Naive thymus-derived CD4-positive, alpha-beta T cell (primary cell): ENCODE data around the gene SNAPC4. TPM values are rescaled to one million over a fixed set of nuclear protein-coding genes. Genes with fewer than 3 reads are reported as not detected.

ENCODE experiments used
- ATAC-seq: fragments of 150-1000 bp; cut with Tn5 transposase; 2 replicates; pipeline ENCODE4 v1.10.0; 2021; ENCODE audit warnings: mild to moderate bottlenecking, moderate library complexity
- CTCF ChIA-PET: fragments of 350-600 bp; sonication (Branson Sonifier 250); formaldehyde crosslinking; loops from one replicate; lab custom pipeline; 2021; ENCODE audit warnings: antibody characterized with exemption; lab: Charles Lee
- POLR2A ChIA-PET: fragments of 350-600 bp; sonication (Branson Sonifier 250); formaldehyde crosslinking; loops from one replicate; lab custom pipeline; 2021; ENCODE audit warnings: antibody characterized with exemption, inconsistent platforms; lab: Charles Lee
- DNase-seq, 9 donors: peaks; one replicate each; pipeline versions ENCODE4 v3.0.0 to v3.0.0-alpha.2; 2020 to 2022; ENCODE audit warnings: mixed read lengths in 1 of 9
- H3K27ac ChIP-seq: one replicate; pipeline ENCODE4 v1.7.0; 2013; ENCODE audit warnings: mild to moderate bottlenecking, low read depth, low read length, moderate library complexity
- H3K27me3 ChIP-seq, 2 donors: one replicate each; pipeline ENCODE4 v1.7.0; 2013; ENCODE audit warnings: low read length in 2 of 2, mild to moderate bottlenecking in 2 of 2, moderate library complexity in 2 of 2; ENCODE audit not compliant: control insufficient read depth in 2 of 2, insufficient read depth in 2 of 2
- H3K36me3 ChIP-seq, 3 experiments: 1 replicate in 2 of 3; 2 replicates in 1 of 3; pipeline ENCODE4 v1.7.0; 2013; ENCODE audit warnings: low read length in 3 of 3, mild to moderate bottlenecking in 3 of 3, moderate library complexity in 1 of 3; ENCODE audit not compliant: insufficient read depth in 3 of 3, control insufficient read depth in 2 of 3
- H3K4me1 ChIP-seq, 2 donors: one replicate each; pipeline ENCODE4 v1.7.0; 2013; ENCODE audit warnings: low read length in 2 of 2, mild to moderate bottlenecking in 2 of 2, moderate library complexity in 1 of 2; ENCODE audit not compliant: control insufficient read depth in 2 of 2, insufficient read depth in 2 of 2
- H3K4me3 ChIP-seq: 2 replicates; pipeline ENCODE4 v1.7.0; 2013; ENCODE audit warnings: mild to moderate bottlenecking, low read length
- H3K9me3 ChIP-seq, 3 experiments: 1 replicate in 2 of 3; 2 replicates in 1 of 3; pipeline ENCODE4 v1.7.0; 2013; ENCODE audit warnings: low read length in 3 of 3; ENCODE audit not compliant: control insufficient read depth in 2 of 3
- H3K27ac Mint-ChIP-seq, 9 donors: one replicate each; pipeline ENCODE4 v1.8.0; 2020 to 2022; ENCODE audit warnings: mixed read lengths in 9 of 9, mild to moderate bottlenecking in 8 of 9, moderate library complexity in 5 of 9, inconsistent platforms in 2 of 9
- H3K27me3 Mint-ChIP-seq, 5 donors: one replicate each; pipeline ENCODE4 v1.8.0; 2021 to 2022; ENCODE audit warnings: mixed read lengths in 5 of 5, mild to moderate bottlenecking in 1 of 5
- H3K36me3 Mint-ChIP-seq, 5 donors: one replicate each; pipeline ENCODE4 v1.8.0; 2020 to 2022; ENCODE audit warnings: mixed read lengths in 5 of 5, mild to moderate bottlenecking in 3 of 5, inconsistent platforms in 1 of 5
- H3K4me1 Mint-ChIP-seq, 7 donors: one replicate each; pipeline ENCODE4 v1.8.0; 2020 to 2022; ENCODE audit warnings: mixed read lengths in 7 of 7, mild to moderate bottlenecking in 3 of 7, inconsistent platforms in 1 of 7
- H3K4me3 Mint-ChIP-seq, 10 donors: one replicate each; pipeline ENCODE4 v1.8.0; 2020 to 2022; ENCODE audit warnings: mild to moderate bottlenecking in 10 of 10, mixed read lengths in 10 of 10, moderate library complexity in 6 of 10, inconsistent platforms in 2 of 10
- H3K9me3 Mint-ChIP-seq, 11 donors: one replicate each; pipeline ENCODE4 v1.8.0; 2020 to 2022; ENCODE audit warnings: mixed read lengths in 11 of 11, mild to moderate bottlenecking in 4 of 11, inconsistent platforms in 1 of 11, moderate library complexity in 1 of 11
- intact Hi-C, 2 donors: fragments of 100-400 bp; cut with micrococcal nuclease; formaldehyde crosslinking; loops; one replicate each; pipeline ENCODE4 v1.15.1; 2023
- polyA plus RNA-seq, 2 donors: library from polyadenylated mRNA; unstranded; fragments of 300-500 nt; fragmentation: Illumina TruSeq; gene quantifications; one replicate each; pipeline ENCODE4 v1.2.3, GENCODE V29; 2021
- total RNA-seq, 6 experiments: library from RNA in 5 of 6; stranded (reverse) in 5 of 6; gene quantifications; 1 replicate in 5 of 6; 2 replicates in 1 of 6; pipeline ENCODE4 v1.2.3 and lab custom pipeline; 2021 to 2026

SNAPC4 gene
- total and polyA plus RNA-seq, 7 experiments from 2014 or later: 1.2 to 16.3 (median 12.6) TPM

- H3K4me1 ChIP-seq: peaks cover 8 to 20% of the 10 kb centered on the region in 2 donors
- Mint-ChIP-seq H3K9me3 (no peaks in the 10 kb centered on the region), H3K27ac (no peak overlapping the region), H3K4me1 (peaks cover 8 to 22% (median 16%) of the 10 kb centered on the region in 7 donors), H3K36me3 (peaks cover 0 to 18% (median 9%) of the 10 kb centered on the region in 5 donors), H3K27me3 (no peaks in the 10 kb centered on the region), H3K4me3 (no peak overlapping the region)
- H3K9me3 ChIP-seq: no peaks in the 10 kb centered on the region
- no peaks in the 10 kb centered on the region for H3K27me3 ChIP-seq
- no peak overlapping the region for H3K4me3 ChIP-seq
- ATAC-seq (no peak), DNase-seq (no peak)
- intact Hi-C loops: no loop called here
- H3K27ac ChIP-seq: no peak overlapping the region
- CTCF ChIA-PET: interaction anchor here (0.6 kb wide), 1 partner anchor 11 kb away, joined by 3 read pairs; no protein-coding TSS in a partner anchor
- H3K36me3 ChIP-seq: peaks cover 0 to 76% (median 0%) of the 10 kb centered on the region in 3 experiments
- POLR2A ChIA-PET: no interaction called here
Observed at GRCh38 chr9:136381966-136382513, 17.9 kb downstream of the SNAPC4 start.

GRCh38 chr9:136381311-136381710, 18.7 kb downstream of the SNAPC4 start:
- no peaks in the 10 kb centered on the region for H3K9me3 ChIP-seq
- POLR2A ChIA-PET: interaction anchor here (1.0 kb wide), 1 partner anchor 25 kb away, joined by 3 read pairs; no protein-coding TSS in a partner anchor
- H3K36me3 ChIP-seq: peaks cover 0 to 71% (median 0%) of the 10 kb centered on the region in 3 experiments
- intact Hi-C loops: no loop called here
- peaks cover 8 to 22% (median 16%) of the 10 kb centered on the region in 7 donors for H3K4me1 Mint-ChIP-seq
- H3K4me1 ChIP-seq: peaks cover 8 to 20% of the 10 kb centered on the region in 2 donors
- H3K4me3 ChIP-seq: no peak overlapping the region
- no peak overlapping the region for H3K4me3 Mint-ChIP-seq
- no peaks in the 10 kb centered on the region for H3K9me3 Mint-ChIP-seq
- DNase-seq (no peak), ATAC-seq (no peak)
- no peaks in the 10 kb centered on the region for H3K27me3 ChIP-seq
- H3K27me3 Mint-ChIP-seq: no peaks in the 10 kb centered on the region
- no peak overlapping the region for H3K27ac ChIP-seq
- no peak overlapping the region for H3K27ac Mint-ChIP-seq
- CTCF ChIA-PET: no interaction called here
- peaks cover 0 to 14% (median 9%) of the 10 kb centered on the region in 5 donors for H3K36me3 Mint-ChIP-seq

GRCh38 chr9:136380381-136380780, 19.6 kb downstream of the SNAPC4 start:
- POLR2A ChIA-PET: interaction anchor here (1.0 kb wide), 1 partner anchor 26 kb away, joined by 3 read pairs; no protein-coding TSS in a partner anchor
- no peaks in the 10 kb centered on the region for H3K9me3 ChIP-seq
- DNase-seq: no peak
- no peak overlapping the region for H3K27ac ChIP-seq
- ATAC-seq: no peak
- no peak overlapping the region for H3K4me3 ChIP-seq
- intact Hi-C loops: no loop called here
- H3K27ac Mint-ChIP-seq: no peak overlapping the region
- no peaks in the 10 kb centered on the region for H3K27me3 Mint-ChIP-seq
- CTCF ChIA-PET: no interaction called here
- H3K36me3 Mint-ChIP-seq: peaks cover 0 to 9% (median 4%) of the 10 kb centered on the region in 5 donors
- H3K27me3 ChIP-seq: no peaks in the 10 kb centered on the region
- peaks cover 8 to 12% of the 10 kb centered on the region in 2 donors for H3K4me1 ChIP-seq
- peaks cover 0 to 67% (median 0%) of the 10 kb centered on the region in 3 experiments for H3K36me3 ChIP-seq
- H3K9me3 Mint-ChIP-seq: no peaks in the 10 kb centered on the region
- no peak overlapping the region for H3K4me3 Mint-ChIP-seq
- H3K4me1 Mint-ChIP-seq: peaks cover 8 to 16% (median 9%) of the 10 kb centered on the region in 7 donors

GRCh38 chr9:136379891-136380290, 20.1 kb downstream of the SNAPC4 start:
- Histone ChIP-seq H3K4me3 (no peak overlapping the region), H3K27ac (no peak overlapping the region), H3K9me3 (no peaks in the 10 kb centered on the region), H3K27me3 (no peaks in the 10 kb centered on the region), H3K36me3 (peaks cover 0 to 67% (median 0%) of the 10 kb centered on the region in 3 experiments), H3K4me1 (peaks cover 3 to 8% of the 10 kb centered on the region in 2 donors)
- intact Hi-C loops: no loop called here
- POLR2A ChIA-PET: no interaction called here
- CTCF ChIA-PET: no interaction called here
- ATAC-seq: no peak
- Mint-ChIP-seq H3K27me3 (no peaks in the 10 kb centered on the region), H3K9me3 (no peaks in the 10 kb centered on the region), H3K4me3 (no peak overlapping the region), H3K4me1 (peaks cover 3 to 11% (median 5%) of the 10 kb centered on the region in 7 donors), H3K36me3 (peaks cover 0 to 5% (median 4%) of the 10 kb centered on the region in 5 donors), H3K27ac (no peak overlapping the region)
- no peak for DNase-seq

- Histone ChIP-seq H3K9me3 (no peaks in the 10 kb centered on the region), H3K4me3 (no peak overlapping the region), H3K27me3 (no peaks in the 10 kb centered on the region), H3K4me1 (peaks cover 0 to 3% of the 10 kb centered on the region in 2 donors), H3K36me3 (peaks cover 0 to 67% (median 0%) of the 10 kb centered on the region in 3 experiments), H3K27ac (no peak overlapping the region)
- ChIA-PET POLR2A (no interaction called here), CTCF (no interaction called here)
- H3K9me3 Mint-ChIP-seq: no peaks in the 10 kb centered on the region
- peaks cover 0 to 2% (median 0%) of the 10 kb centered on the region in 5 donors for H3K36me3 Mint-ChIP-seq
- no peak overlapping the region for H3K4me3 Mint-ChIP-seq
- peaks cover 0 to 7% (median 0%) of the 10 kb centered on the region in 7 donors for H3K4me1 Mint-ChIP-seq
- no peaks in the 10 kb centered on the region for H3K27me3 Mint-ChIP-seq
- ATAC-seq: no peak
- H3K27ac Mint-ChIP-seq: no peak overlapping the region
- intact Hi-C loops: no loop called here
- no peak for DNase-seq
Observed at GRCh38 chr9:136379401-136379800, 20.6 kb downstream of the SNAPC4 start.

- no peaks in the 10 kb centered on the region for H3K27me3 ChIP-seq
- ChIA-PET POLR2A (no interaction called here), CTCF (no interaction called here)
- no peaks in the 10 kb centered on the region for H3K9me3 ChIP-seq
- intact Hi-C loops: no loop called here
- no peak overlapping the region for H3K4me3 Mint-ChIP-seq
- no peaks in the 10 kb centered on the region for H3K36me3 Mint-ChIP-seq
- H3K4me1 ChIP-seq: no peaks in the 10 kb centered on the region
- H3K4me3 ChIP-seq: no peak overlapping the region
- no peak overlapping the region for H3K27ac Mint-ChIP-seq
- H3K9me3 Mint-ChIP-seq: no peaks in the 10 kb centered on the region
- H3K4me1 Mint-ChIP-seq: peaks cover 0 to 2% (median 0%) of the 10 kb centered on the region in 7 donors
- no peaks in the 10 kb centered on the region for H3K27me3 Mint-ChIP-seq
- no peak for ATAC-seq
- no peak overlapping the region for H3K27ac ChIP-seq
- DNase-seq: no peak
- H3K36me3 ChIP-seq: peaks cover 0 to 62% (median 0%) of the 10 kb centered on the region in 3 experiments
Observed at GRCh38 chr9:136379003-136379287, 21.0 kb downstream of the SNAPC4 start.
